Stimulated activated CD8-positive, alpha-beta memory T cell treated with anti-CD3 and anti-CD28 coated beads, Interleukin-12 subunit alpha, Interleukin-12 subunit beta, amount 100 ng/mL, for 24 hours (primary cell): ENCODE results near the gene RUVBL2.
"Not testable (repeated sequence)": the region's sequence is repeated elsewhere in the genome, so short reads cannot be mapped to it uniquely, and the experiment has no call there.

Experiments used
- DNase-seq: peaks from one replicate; pipeline ENCODE4 v3.0.0-alpha.2; 2020; ENCODE audit errors: extremely low read depth

The RUVBL2 gene

GRCh38 chr19:49049834-49050233 is 56.1 kb downstream of the RUVBL2 start:
- not testable (repeated sequence) for DNase-seq

- not testable (repeated sequence) for DNase-seq
Measured at GRCh38 chr19:49050376-49051033, 56.8 kb downstream of the RUVBL2 start.

GRCh38 chr19:49056101-49056901 is 62.6 kb downstream of the RUVBL2 start:
- no peak for DNase-seq

GRCh38 chr19:49056902-49057596 is 63.4 kb downstream of the RUVBL2 start:
- DNase-seq, result not testable (repeated sequence)

GRCh38 chr19:49057636-49058234 is 64.0 kb downstream of the RUVBL2 start, which contains the start of gene CGB7:
Gene CGB7 (minus strand): TSS chr19:49057749. CDS start chr19:49055375, 2,374 bp downstream.
- DNase-seq, result no peak

GRCh38 chr19:49058562-49058961 is 64.9 kb downstream of the RUVBL2 start:
- DNase-seq, result no peak

GRCh38 chr19:49059053-49059452 is 65.4 kb downstream of the RUVBL2 start:
- no peak for DNase-seq

GRCh38 chr19:49061000-49061399 is 67.3 kb downstream of the RUVBL2 start:
- no peak for DNase-seq

GRCh38 chr19:49061445-49061844 is 67.8 kb downstream of the RUVBL2 start:
- DNase-seq, result no peak

GRCh38 chr19:49064029-49064629 is 70.4 kb downstream of the RUVBL2 start:
- DNase-seq, result no peak

- DNase-seq, result no peak
Measured at GRCh38 chr19:49064768-49065611, 71.3 kb downstream of the RUVBL2 start, which contains the start of gene NTF4. Gene NTF4 (minus strand): TSS chr19:49064818. CDS start chr19:49061997, 2,821 bp downstream.
